Esophagus (tissue), 2 donors: Measurements from ENCODE around the gene TMCO4. TPM values are rescaled to one million over a fixed set of nuclear protein-coding genes. Genes with fewer than 3 reads are reported as not detected.

Source experiments
- H3K27ac ChIP-seq, 2 donors: one replicate each; pipeline ENCODE4 v1.5.1; 2013; ENCODE audit warnings: low read depth in 2 of 2, mild to moderate bottlenecking in 2 of 2, inconsistent platforms in 1 of 2, low read length in 1 of 2, moderate library complexity in 1 of 2
- H3K27me3 ChIP-seq, 2 donors: one replicate each; pipeline ENCODE4 v1.6.1; 2013; ENCODE audit warnings: low read length in 2 of 2, control low read depth in 1 of 2, mild to moderate bottlenecking in 1 of 2; ENCODE audit not compliant: insufficient read depth in 2 of 2, control insufficient read depth in 1 of 2
- H3K36me3 ChIP-seq, 2 donors: one replicate each; pipeline ENCODE4 v1.6.1; 2013; ENCODE audit warnings: low read length in 1 of 2; ENCODE audit not compliant: control insufficient read depth in 2 of 2, insufficient read depth in 2 of 2
- H3K4me1 ChIP-seq, 2 donors: one replicate each; pipeline ENCODE4 v1.6.1; 2013; ENCODE audit warnings: low read length in 1 of 2; ENCODE audit not compliant: control insufficient read depth in 2 of 2, insufficient read depth in 2 of 2
- H3K4me3 ChIP-seq, 2 donors: one replicate each; pipeline ENCODE4 v1.5.1; 2013; ENCODE audit warnings: low read length in 2 of 2, mild to moderate bottlenecking in 2 of 2, low read depth in 1 of 2, moderate library complexity in 1 of 2
- H3K9me3 ChIP-seq, 2 donors: one replicate each; pipeline ENCODE4 v1.6.1; 2013; ENCODE audit warnings: mild to moderate bottlenecking in 2 of 2, low read depth in 1 of 2, low read length in 1 of 2, moderate library complexity in 1 of 2; ENCODE audit not compliant: control insufficient read depth in 2 of 2, insufficient read depth in 1 of 2
- WGBS, 2 donors: extraction: QIAGEN DNeasy Blood & Tissue Kit; methylation state at CpG; one replicate each; pipeline ENCODE4 v1.1.7; 2013; 5-methylcytosine and 5-hydroxymethylcytosine counted together
- polyA plus RNA-seq, 2 donors: library from polyadenylated mRNA; stranded (reverse); fragments of 200-250 nt; gene quantifications; one replicate each; pipeline ENCODE4 v1.2.3, GENCODE V29; 2013
- donor health status: healthy with polysubstance abuse.
- donor health status: Bipolar disorder and iron deficiency.

TMCO4 gene
- polyA plus RNA-seq, 2 donors, result 14.2 to 26.2 TPM

- Histone ChIP-seq H3K36me3 (peaks cover 0 to 6% of the 10 kb centered on the region in 2 donors), H3K27me3 (no peaks in the 10 kb centered on the region), H3K9me3 (no peaks in the 10 kb centered on the region), H3K4me3 (no peak overlapping the region), H3K4me1 (peaks cover 0 to 4% of the 10 kb centered on the region in 2 donors), H3K27ac (no peak overlapping the region)
- 88 to 97% methylated on average over 3 of the region's 3 CpGs for WGBS, 2 donors
Observed at GRCh38 chr1:19703280-19703679, 96.4 kb downstream of the TMCO4 start.

DNA sequence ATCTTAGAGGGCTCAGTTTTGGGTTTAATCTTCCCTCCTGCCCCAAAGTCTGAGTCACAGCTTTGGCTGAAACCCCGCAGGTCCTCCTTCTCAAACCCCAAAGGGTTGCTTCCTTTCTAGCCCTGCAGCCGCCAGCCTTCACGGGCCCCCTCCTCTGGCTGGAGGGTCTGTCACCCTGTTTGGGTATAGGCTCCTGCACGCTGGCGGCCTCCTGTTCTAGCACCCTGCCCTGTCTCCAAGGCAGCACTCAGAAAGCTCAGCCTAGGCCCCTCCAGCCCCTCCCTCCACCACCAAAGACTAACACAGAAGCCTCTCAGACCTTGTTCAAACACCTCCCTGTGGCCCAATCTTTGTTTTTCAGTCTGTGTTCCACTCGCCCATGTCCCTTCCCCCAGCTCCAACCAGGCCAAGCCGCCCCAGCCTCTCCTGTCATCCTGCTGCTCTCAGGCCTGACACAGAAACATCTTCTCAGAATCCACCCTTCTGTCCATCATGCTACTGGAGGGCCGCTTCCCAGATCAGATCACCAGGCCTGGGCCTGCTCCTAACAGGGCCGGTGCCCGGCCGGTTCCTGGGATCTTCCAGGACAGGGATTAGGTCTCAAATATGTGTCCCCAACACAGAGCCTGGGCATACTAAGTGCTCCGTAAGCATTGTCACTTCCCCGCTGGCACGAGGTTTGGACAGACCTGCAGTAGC is 99.5 kb downstream of the TMCO4 start:
- WGBS, 2 donors, result 93 to 94% methylated on average over 14 of the region's 14 CpGs
- Histone ChIP-seq H3K36me3 (peaks cover 4 to 13% of the 10 kb centered on the region in 2 donors), H3K9me3 (no peaks in the 10 kb centered on the region), H3K4me3 (no peak overlapping the region), H3K27ac (no peak overlapping the region), H3K4me1 (peaks cover 0 to 6% of the 10 kb centered on the region in 2 donors), H3K27me3 (no peaks in the 10 kb centered on the region)

- Histone ChIP-seq H3K9me3 (no peaks in the 10 kb centered on the region), H3K27me3 (no peaks in the 10 kb centered on the region), H3K4me1 (peaks cover 0 to 2% of the 10 kb centered on the region in 2 donors), H3K27ac (no peak overlapping the region), H3K36me3 (peaks cover 13 to 21% of the 10 kb centered on the region in 2 donors), H3K4me3 (no peak overlapping the region)
- 80 to 89% methylated on average over 4 of the region's 4 CpGs for WGBS, 2 donors
Observed at GRCh38 chr1:19698181-19698580, 101.5 kb downstream of the TMCO4 start.

DNA sequence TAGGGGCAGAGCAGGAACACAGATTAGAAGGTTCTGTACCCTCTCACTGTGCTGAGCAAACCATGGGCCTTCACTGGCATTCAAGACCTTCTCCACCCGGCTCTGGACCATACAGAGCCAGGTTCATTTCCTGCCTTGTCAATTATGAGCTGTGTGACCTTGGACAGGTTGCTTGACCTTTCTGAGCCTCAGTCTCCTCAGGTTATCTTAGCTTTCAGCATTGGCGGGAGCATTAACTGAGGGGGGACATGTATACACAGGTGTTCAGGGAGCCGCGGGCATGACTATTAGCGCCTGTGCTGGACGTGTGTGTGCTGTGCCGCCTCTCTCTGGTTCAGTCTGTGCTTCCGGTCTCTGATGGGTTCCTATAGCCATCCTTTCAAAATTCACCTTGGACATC is 102.9 kb downstream of the TMCO4 start:
- Histone ChIP-seq H3K27ac (no peak overlapping the region), H3K4me1 (peaks cover 0 to 2% of the 10 kb centered on the region in 2 donors), H3K9me3 (no peaks in the 10 kb centered on the region), H3K4me3 (no peak overlapping the region), H3K36me3 (peaks cover 13 to 21% of the 10 kb centered on the region in 2 donors), H3K27me3 (no peaks in the 10 kb centered on the region)
- WGBS, 2 donors, result 95 to 96% methylated on average over 8 of the region's 8 CpGs

DNA sequence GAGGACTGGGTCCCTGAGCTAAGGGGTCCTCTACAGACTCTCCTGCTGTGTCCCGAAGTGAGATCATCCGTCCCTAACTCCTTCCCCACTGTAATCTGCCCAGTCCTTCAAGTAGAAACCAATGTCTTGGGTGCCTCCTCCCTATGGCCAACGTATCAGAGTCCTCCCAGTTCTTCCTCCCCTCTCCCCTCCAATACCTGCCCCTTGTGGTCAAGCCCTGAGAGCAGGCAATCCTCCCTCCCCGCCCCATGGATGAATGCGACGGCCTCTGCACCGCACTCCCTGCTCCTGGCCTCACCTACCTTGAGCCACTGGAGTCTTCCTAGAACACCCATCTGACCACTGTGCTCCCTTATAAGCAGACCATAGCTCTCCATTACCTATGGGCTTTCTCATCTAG is 103.9 kb downstream of the TMCO4 start:
- H3K36me3 ChIP-seq, result peaks cover 13 to 21% of the 10 kb centered on the region in 2 donors
- no peak overlapping the region for H3K4me3 ChIP-seq
- no peaks in the 10 kb centered on the region for H3K27me3 ChIP-seq
- H3K9me3 ChIP-seq, result no peaks in the 10 kb centered on the region
- peaks cover 0 to 2% of the 10 kb centered on the region in 2 donors for H3K4me1 ChIP-seq
- H3K27ac ChIP-seq, result no peak overlapping the region
- WGBS, 2 donors, result 92 to 93% methylated on average over 7 of the region's 7 CpGs

DNA sequence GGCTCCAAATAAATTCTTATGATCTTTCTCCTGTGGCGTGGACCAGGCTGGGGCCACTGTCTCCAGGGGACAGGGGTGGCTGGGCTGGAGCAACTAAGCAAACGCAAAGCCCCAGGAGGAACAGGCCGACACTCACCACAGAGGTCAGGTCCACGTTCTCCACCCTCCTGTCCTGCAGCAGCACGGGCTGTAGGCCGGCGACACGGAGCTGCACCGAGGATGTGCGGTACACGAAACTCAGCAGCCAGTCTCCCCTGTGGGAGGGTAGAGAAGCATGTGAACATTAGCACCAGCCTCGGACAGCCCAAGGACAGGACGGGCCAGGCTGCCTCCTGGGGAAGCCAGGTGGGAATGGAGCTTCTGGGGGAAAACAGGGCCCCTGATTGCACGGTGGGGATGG is 105.4 kb downstream of the TMCO4 start:
- H3K36me3 ChIP-seq, result peaks cover 15 to 24% of the 10 kb centered on the region in 2 donors

GRCh38 chr1:19690342-19690741 is 109.4 kb downstream of the TMCO4 start:
- 86 to 89% methylated on average over 7 of the region's 7 CpGs for WGBS, 2 donors
- no peaks in the 10 kb centered on the region for H3K4me1 ChIP-seq
- peaks cover 15 to 27% of the 10 kb centered on the region in 2 donors for H3K36me3 ChIP-seq
- no peak overlapping the region for H3K27ac ChIP-seq
- no peak overlapping the region for H3K4me3 ChIP-seq
- no peaks in the 10 kb centered on the region for H3K27me3 ChIP-seq
- no peaks in the 10 kb centered on the region for H3K9me3 ChIP-seq

More for the DNA sequence above, 105.4 kb downstream of the TMCO4 start:
- Histone ChIP-seq H3K9me3 (no peaks in the 10 kb centered on the region), H3K4me1 (peaks cover 0 to 2% of the 10 kb centered on the region in 2 donors), H3K4me3 (no peak overlapping the region), H3K27ac (no peak overlapping the region), H3K27me3 (no peaks in the 10 kb centered on the region)
- 86 to 87% methylated on average over 14 of the region's 14 CpGs for whole genome bisulfite sequencing, 2 donors

DNA sequence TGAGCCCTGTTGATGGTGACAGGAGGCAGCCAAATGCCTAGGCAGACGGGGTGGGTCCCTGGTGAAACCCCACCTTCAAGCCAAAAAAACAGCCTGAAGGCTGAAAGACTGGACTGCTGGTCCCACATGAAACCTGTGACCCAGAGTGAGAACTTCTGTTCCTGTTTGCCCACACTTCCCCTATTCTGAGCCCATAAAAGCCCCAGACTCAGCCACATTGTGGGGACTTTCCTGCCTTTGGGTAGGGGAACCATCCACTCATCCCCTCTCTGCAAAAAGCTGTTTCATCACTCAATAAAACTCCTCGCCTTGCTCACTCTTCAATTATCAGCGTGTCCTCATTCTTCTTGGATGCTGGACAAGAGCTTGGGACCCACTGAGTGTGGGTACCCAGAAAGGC is 109.9 kb downstream of the TMCO4 start:
- no peaks in the 10 kb centered on the region for H3K9me3 ChIP-seq
- no peak overlapping the region for H3K4me3 ChIP-seq
- no peaks in the 10 kb centered on the region for H3K27me3 ChIP-seq
- H3K36me3 ChIP-seq, result peaks cover 14 to 25% of the 10 kb centered on the region in 2 donors
- no peak overlapping the region for H3K27ac ChIP-seq
- no peaks in the 10 kb centered on the region for H3K4me1 ChIP-seq
- 90 to 92% methylated on average over 3 of the region's 3 CpGs for WGBS, 2 donors

DNA sequence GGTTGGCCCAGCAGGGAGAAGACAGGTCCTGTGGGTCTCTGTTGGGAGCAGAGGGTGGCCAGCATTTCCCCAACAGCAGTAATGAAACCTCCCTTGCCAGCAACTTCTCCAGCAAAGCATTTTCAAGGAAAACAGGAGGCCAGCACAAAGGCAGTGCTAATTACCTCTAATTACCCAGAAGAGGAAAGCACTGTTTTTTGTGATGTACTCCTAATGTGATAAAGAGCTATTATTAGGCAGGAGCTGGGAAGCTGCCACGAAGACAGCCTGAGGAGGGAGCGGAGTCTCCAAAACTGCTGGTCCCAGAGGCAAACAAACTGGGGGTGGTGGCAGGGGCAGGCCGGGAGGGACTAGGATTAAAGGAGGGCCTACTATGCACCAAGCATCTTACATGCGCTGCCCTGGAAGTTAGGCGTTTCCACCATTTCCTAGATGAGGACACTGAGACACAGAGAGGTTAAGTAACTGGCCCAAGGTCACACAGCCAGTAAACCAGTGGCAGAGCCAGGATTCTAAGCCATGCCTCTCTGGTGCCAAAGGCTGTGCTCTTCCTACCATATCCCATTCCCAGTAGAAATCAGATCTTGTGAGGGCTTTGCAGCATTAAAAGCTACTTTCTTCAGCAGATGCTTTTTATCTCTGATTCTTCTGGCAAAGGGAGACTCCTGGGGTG is 110.5 kb downstream of the TMCO4 start:
- H3K27ac ChIP-seq, result no peak overlapping the region
- no peaks in the 10 kb centered on the region for H3K4me1 ChIP-seq
- H3K27me3 ChIP-seq, result no peaks in the 10 kb centered on the region
- WGBS, 2 donors, result 85 to 88% methylated on average over 5 of the region's 5 CpGs
- H3K4me3 ChIP-seq, result no peak overlapping the region
- H3K9me3 ChIP-seq, result no peaks in the 10 kb centered on the region
- H3K36me3 ChIP-seq, result peaks cover 7 to 21% of the 10 kb centered on the region in 2 donors
